GM12874 (cell line): ENCODE results near the gene DUOX2.

ENCODE experiments used
- CTCF ChIP-seq: IDR thresholded peaks from 2 replicates; pipeline ENCODE4 v1.5.1; 2011; ENCODE audit warnings: low read depth, mild to moderate bottlenecking, control low read depth, low read length, moderate library complexity; ENCODE audit not compliant: insufficient read depth

Gene DUOX2

GRCh38 chr15:45116482-45117307 is 2.7 kb upstream of the DUOX2 start:
- no peak for TF ChIP-seq CTCF

- no peak for TF ChIP-seq CTCF
These were observed 2.1 kb upstream of the DUOX2 start for GRCh38 chr15:45116006-45116481.

- TF ChIP-seq CTCF, result no peak
These were observed 1.4 kb upstream of the DUOX2 start for GRCh38 chr15:45115312-45115820.

GRCh38 chr15:45114751-45115085 is 746 bp upstream of the DUOX2 start:
- no peak for TF ChIP-seq CTCF

GRCh38 chr15:45113380-45113990 is 487 bp downstream of the DUOX2 start:
- no peak for TF ChIP-seq CTCF

GRCh38 chr15:45112591-45113379 is 1.2 kb downstream of the DUOX2 start:
- no peak for TF ChIP-seq CTCF

- TF ChIP-seq CTCF, result no peak
These were observed 1.8 kb downstream of the DUOX2 start for GRCh38 chr15:45112143-45112590.
